Measurements from ENCODE around the gene CFAP65.

CFAP65 gene

GRCh38 chr2:218970894-218971293 lies 70.4 kb downstream of the CFAP65 start:
- no peak overlapping the region for H3K4me3 ChIP-seq (ENCODE audit: low read depth, low read length)
- DNase-seq (ENCODE audit: low read depth) = no peak
- no peak for TF ChIP-seq CTCF (conservative IDR thresholded peaks at IDR 0.05; ENCODE audit: low read depth, low read length)

- no peak overlapping the region for H3K4me3 ChIP-seq (ENCODE audit: low read depth, low read length)
- no peak for TF ChIP-seq CTCF (conservative IDR thresholded peaks at IDR 0.05; ENCODE audit: low read depth, low read length)
- DNase-seq (ENCODE audit: low read depth) = peak; percentile 70
These were observed 77.1 kb downstream of the CFAP65 start for GRCh38 chr2:218964041-218964771.

- TF ChIP-seq CTCF (conservative IDR thresholded peaks at IDR 0.05; ENCODE audit: low read depth, low read length) = no peak
- DNase-seq (ENCODE audit: low read depth) = no peak
These were observed 77.7 kb downstream of the CFAP65 start for GRCh38 chr2:218963601-218964000.

GRCh38 chr2:218962859-218963492 lies 78.3 kb downstream of the CFAP65 start:
- DNase-seq (ENCODE audit: low read depth) = peak; percentile 61
- TF ChIP-seq CTCF (conservative IDR thresholded peaks at IDR 0.05; ENCODE audit: low read depth, low read length) = no peak
- peak overlapping the region; percentile 17 for H3K4me3 ChIP-seq (ENCODE audit: low read depth, low read length)

More at GRCh38 chr2:218963601-218964000, 77.7 kb downstream of the CFAP65 start:
- no peak overlapping the region for H3K4me3 ChIP-seq (ENCODE audit: low read depth, low read length)

- no peak overlapping the region for H3K4me3 ChIP-seq (ENCODE audit: low read depth, low read length)
- no peak for DNase-seq (ENCODE audit: low read depth)
- TF ChIP-seq CTCF (conservative IDR thresholded peaks at IDR 0.05; ENCODE audit: low read depth, low read length) = no peak
These were observed 79.4 kb downstream of the CFAP65 start for GRCh38 chr2:218961651-218962570.

- TF ChIP-seq CTCF (conservative IDR thresholded peaks at IDR 0.05; ENCODE audit: low read depth, low read length) = no peak
- no peak overlapping the region for H3K4me3 ChIP-seq (ENCODE audit: low read depth, low read length)
- no peak for DNase-seq (ENCODE audit: low read depth)
These were observed 80.1 kb downstream of the CFAP65 start for GRCh38 chr2:218961229-218961628.
